CD4-positive, alpha-beta T cell treated with Interleukin-17A for 4 hours (primary cell): ENCODE results near the gene SOS1.

ENCODE experiments used
- DNase-seq: peaks from one replicate; pipeline ENCODE4 v3.0.0-alpha.2; 2020; ENCODE audit warnings: mixed read lengths

SOS1 gene

GRCh38 chr2:39020383-39020782, 100.5 kb downstream of the SOS1 start:
- no peak for DNase-seq

- no peak for DNase-seq
Measured at GRCh38 chr2:39018638-39019037, 102.2 kb downstream of the SOS1 start.

- DNase-seq: no peak
Measured at GRCh38 chr2:39017334-39017733, 103.5 kb downstream of the SOS1 start.

- DNase-seq: no peak
Measured at GRCh38 chr2:39015424-39015823, 105.4 kb downstream of the SOS1 start.

GRCh38 chr2:39013871-39014270, 107.0 kb downstream of the SOS1 start:
- DNase-seq: no peak

GRCh38 chr2:39008665-39009064, 112.2 kb downstream of the SOS1 start:
- no peak for DNase-seq

GRCh38 chr2:39007875-39008504, 112.9 kb downstream of the SOS1 start:
- DNase-seq: no peak

GRCh38 chr2:39000552-39000951, 120.3 kb downstream of the SOS1 start:
- no peak for DNase-seq

GRCh38 chr2:38997781-38998180, 123.1 kb downstream of the SOS1 start:
- DNase-seq: no peak

- no peak for DNase-seq
Measured at GRCh38 chr2:38991899-38992298, 129.0 kb downstream of the SOS1 start.

GRCh38 chr2:38988716-38989115, 132.1 kb downstream of the SOS1 start:
- DNase-seq: no peak

- no peak for DNase-seq
Measured at GRCh38 chr2:38982498-38982897, 138.4 kb downstream of the SOS1 start.

- DNase-seq: no peak
Measured at GRCh38 chr2:38981670-38982357, 139.0 kb downstream of the SOS1 start.

- DNase-seq: no peak
Measured at GRCh38 chr2:38981003-38981669, 139.7 kb downstream of the SOS1 start.

GRCh38 chr2:38978908-38979307, 141.9 kb downstream of the SOS1 start:
- no peak for DNase-seq

- DNase-seq: no peak
Measured at GRCh38 chr2:38978296-38978903, 142.5 kb downstream of the SOS1 start.

GRCh38 chr2:38977047-38977446, 143.8 kb downstream of the SOS1 start:
- no peak for DNase-seq

- DNase-seq: no peak
Measured at GRCh38 chr2:38975042-38975441, 145.8 kb downstream of the SOS1 start.

- no peak for DNase-seq
Measured at GRCh38 chr2:38973266-38973665, 147.6 kb downstream of the SOS1 start.

GRCh38 chr2:38971377-38971776, 149.5 kb downstream of the SOS1 start:
- no peak for DNase-seq

- no peak for DNase-seq
Measured at GRCh38 chr2:38968021-38968420, 152.8 kb downstream of the SOS1 start.

- no peak for DNase-seq
Measured at GRCh38 chr2:38966678-38967077, 154.2 kb downstream of the SOS1 start.

GRCh38 chr2:38966006-38966405, 154.8 kb downstream of the SOS1 start:
- DNase-seq: no peak
